Stimulated activated CD4-positive, alpha-beta T cell treated with anti-CD3 and anti-CD28 coated beads, Interleukin-4, amount 100 ng/mL, for 1 hour (primary cell): Measurements from ENCODE around the gene PTGER2.

Source experiments
- DNase-seq: peaks from one replicate; pipeline ENCODE4 v3.0.0-alpha.2; 2020

PTGER2 gene

DNA sequence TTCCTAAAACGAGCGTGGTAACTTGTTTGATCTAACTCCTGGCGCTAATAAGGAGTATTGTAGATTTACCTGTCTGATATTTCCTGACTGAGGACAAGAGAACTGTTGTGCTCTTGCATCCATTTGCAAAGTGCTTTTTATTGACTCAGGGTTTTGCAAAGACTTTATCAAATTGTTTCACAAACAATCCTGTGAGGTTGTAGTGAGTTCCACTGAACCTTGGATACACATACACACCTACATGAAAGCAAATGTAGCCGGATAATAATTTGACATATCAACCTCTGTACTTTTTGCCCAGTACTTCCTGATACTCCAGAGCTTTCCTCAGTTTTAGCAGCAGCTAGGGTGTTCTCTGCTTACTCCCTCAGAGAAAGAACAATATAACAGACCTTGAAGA, 6.7 kb upstream of the PTGER2 start:
- DNase-seq = no peak

DNA sequence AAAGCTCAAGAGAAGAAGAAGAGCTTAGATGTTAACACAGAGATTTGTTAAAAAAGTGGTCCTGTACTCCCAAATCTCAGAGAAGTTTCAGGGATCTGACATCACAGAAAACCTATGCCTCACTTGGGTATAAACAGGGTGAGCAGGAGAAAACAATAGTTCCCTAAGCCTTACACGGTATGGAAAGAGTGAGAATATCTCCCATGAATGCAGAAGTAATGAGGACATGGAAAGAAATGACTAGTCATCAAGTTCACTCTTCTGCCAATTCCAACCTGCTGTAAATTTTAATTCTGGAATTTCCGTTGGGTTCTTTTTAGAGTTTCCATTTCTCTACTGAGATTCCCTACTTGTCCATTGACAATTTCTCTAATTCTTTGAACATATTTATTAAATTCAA, 6.2 kb upstream of the PTGER2 start:
- DNase-seq = no peak

GRCh38 chr14:52310541-52310940, 3.6 kb upstream of the PTGER2 start:
- DNase-seq = no peak

DNA sequence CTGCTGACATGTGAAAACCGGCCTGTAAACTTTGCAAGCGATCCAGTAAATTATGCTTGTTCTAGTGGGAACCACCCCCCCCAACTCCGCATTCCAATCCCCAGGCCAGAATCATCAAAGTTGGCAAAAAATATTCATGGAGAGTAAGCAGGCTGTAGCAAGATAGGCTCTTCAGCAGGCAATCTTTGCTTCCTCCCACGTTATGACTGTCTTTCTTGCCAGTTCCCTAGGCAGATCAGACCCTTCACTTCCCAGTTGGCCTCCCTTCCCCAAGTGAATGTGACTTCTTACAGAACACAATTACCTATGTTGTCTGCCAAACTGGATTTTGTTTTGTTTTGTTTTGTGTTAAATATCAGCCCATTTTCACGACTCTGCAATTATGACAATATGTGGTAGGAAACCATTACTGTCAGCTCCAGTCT, 1.2 kb upstream of the PTGER2 start:
- DNase-seq = no peak

DNA sequence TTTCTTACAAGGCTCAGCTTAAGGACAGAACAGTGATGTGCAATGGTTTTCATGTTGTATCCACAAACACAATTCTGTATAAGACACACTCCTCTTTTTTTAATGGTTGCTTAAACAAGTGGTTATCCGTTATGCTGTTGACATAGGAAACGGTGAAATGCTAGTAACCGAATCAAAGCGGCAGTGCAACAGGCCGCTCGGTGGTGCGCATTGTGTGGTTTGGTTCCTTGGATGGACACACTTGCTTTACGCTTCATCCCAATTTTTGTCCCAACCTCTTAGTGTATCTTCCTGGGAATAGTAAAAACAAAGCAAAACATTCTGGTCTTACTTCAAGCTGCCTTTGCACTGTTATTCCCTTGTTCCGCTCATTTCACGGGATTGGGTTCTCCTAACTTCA, 650 bp upstream of the PTGER2 start:
- DNase-seq = no peak

DNA sequence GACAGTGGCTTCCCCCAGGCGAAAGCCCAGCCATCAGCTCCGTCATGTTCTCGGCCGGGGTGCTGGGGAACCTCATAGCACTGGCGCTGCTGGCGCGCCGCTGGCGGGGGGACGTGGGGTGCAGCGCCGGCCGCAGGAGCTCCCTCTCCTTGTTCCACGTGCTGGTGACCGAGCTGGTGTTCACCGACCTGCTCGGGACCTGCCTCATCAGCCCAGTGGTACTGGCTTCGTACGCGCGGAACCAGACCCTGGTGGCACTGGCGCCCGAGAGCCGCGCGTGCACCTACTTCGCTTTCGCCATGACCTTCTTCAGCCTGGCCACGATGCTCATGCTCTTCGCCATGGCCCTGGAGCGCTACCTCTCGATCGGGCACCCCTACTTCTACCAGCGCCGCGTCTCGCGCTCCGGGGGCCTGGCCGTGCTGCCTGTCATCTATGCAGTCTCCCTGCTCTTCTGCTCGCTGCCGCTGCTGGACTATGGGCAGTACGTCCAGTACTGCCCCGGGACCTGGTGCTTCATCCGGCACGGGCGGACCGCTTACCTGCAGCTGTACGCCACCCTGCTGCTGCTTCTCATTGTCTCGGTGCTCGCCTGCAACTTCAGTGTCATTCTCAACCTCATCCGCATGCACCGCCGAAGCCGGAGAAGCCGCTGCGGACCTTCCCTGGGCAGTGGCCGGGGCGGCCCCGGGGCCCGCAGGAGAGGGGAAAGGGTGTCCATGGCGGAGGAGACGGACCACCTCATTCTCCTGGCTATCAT, 663 bp downstream of the PTGER2 start:
- peak; percentile 42 for DNase-seq

GRCh38 chr14:52315355-52315718, 1.2 kb downstream of the PTGER2 start:
- DNase-seq = no peak

DNA sequence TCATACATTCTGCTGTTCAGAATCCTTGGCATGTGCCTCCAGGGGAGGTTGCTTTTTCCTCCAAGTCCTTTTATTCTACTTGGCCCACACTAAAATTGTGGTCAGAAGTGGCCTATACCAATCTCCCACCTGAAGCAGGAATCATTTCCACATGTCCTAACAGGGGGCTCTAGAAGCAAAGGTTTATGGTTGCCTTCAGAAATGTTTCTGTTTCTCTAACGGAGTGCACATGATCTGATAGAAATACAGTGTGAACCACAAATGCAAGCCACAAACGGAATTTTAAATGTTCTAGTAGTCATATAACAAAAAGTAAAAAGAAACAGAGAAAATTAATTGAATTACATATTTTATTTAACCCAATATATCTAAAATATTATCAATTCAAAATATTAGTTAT, 4.0 kb downstream of the PTGER2 start:
- no peak for DNase-seq

DNA sequence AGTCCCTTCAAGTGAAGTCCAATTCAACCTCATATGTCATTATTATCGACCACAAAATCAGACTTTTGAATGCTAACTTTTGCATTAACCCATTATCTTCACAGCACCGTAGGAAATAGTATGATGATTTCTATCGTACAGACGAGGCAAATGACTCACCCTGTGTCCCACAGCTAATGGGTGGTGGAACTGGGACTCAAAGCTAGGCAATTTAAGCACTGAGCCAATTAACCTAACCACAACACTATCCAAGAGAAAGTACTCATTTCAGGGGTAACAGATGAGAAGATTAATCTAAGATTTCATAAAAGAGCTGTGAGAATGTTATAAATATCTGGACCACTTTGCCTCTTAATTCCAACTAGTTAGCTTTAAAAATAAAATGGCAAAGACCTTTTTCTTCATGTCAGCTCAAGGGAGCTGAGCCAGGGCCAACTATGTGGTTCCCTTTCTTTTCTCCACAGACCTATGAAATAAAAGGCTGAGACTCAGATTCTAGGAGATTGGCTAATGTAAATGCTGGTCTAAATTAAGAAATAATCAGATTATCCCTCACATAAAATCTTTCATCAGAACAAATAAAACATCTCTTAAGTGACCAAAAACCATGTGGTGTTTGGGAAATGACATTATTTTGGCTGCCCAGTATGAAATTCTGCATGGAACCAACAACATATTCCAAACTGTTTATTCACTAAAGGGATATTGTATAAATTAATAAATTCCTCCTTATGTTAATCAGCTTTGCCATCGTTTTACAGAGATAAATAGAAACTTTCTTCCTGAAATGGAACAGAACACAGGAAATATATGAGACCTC, 4.9 kb downstream of the PTGER2 start:
- DNase-seq = no peak

- no peak for DNase-seq
Measured at GRCh38 chr14:52319919-52320318, 5.8 kb downstream of the PTGER2 start.

GRCh38 chr14:52325126-52325525, 11.0 kb downstream of the PTGER2 start:
- DNase-seq = no peak

- no peak for DNase-seq
Measured at GRCh38 chr14:52325630-52326029, 11.5 kb downstream of the PTGER2 start.

DNA sequence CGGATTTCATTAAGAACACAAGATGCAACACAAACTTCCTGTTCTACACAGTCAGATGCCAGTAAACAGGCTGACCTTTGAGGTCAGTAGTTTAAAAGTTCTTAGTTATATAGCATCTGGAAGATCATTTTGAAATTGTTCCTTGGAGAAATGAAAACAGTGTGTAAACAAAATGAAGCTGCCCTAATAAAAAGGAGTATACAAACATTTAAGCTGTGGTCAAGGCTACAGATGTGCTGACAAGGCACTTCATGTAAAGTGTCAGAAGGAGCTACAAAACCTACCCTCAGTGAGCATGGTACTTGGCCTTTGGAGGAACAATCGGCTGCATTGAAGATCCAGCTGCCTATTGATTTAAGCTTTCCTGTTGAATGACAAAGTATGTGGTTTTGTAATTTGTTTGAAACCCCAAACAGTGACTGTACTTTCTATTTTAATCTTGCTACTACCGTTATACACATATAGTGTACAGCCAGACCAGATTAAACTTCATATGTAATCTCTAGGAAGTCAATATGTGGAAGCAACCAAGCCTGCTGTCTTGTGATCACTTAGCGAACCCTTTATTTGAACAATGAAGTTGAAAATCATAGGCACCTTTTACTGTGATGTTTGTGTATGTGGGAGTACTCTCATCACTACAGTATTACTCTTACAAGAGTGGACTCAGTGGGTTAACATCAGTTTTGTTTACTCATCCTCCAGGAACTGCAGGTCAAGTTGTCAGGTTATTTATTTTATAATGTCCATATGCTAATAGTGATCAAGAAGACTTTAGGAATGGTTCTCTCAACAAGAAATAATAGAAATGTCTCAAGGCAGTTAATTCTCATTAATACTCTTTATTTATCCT, 13.5 kb downstream of the PTGER2 start:
- no peak for DNase-seq

DNA sequence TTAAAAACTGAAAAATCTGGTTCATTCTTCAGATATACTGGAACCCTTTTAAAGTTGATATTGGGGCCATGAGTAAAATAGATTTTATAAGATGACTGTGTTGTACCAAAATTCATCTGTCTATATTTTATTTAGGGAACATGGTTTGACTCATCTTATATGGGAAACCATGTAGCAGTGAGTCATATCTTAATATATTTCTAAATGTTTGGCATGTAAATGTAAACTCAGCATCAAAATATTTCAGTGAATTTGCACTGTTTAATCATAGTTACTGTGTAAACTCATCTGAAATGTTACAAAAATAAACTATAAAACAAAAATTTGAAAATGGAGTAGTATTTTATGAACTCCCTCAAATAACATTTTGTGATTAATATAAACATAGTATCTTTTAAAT, 14.2 kb downstream of the PTGER2 start:
- DNase-seq = no peak

DNA sequence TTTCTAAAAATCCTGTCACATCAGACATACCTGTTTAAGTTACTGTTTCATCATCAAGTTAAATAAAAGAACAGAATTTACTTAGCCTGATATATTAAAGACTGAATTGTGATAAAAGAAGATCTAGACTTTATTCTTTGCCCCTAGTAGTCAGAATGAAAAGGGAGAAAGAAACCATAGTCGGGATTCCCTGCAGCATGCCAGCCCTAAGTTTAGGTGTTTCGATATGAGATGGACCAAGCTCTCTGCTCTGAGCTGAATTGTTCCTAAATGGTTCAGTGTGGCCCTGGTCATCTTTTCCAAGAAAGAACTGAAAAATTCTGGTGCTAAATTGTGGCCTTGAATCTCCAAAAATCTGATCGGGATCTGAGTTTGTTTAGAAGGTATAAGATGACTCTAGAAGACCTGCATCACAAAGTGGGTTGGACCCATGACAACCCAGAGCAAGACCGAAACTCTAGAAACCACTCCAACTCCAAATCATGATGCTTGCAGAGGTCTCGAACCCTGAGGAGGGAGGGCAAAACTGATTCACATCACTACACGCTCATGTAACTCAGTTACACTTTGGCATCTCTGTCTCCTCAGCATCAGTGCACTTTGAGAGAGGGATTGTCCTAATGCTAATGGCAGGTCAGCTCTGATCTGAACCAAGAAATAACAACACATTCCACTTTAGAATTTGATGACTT, 15.7 kb downstream of the PTGER2 start:
- DNase-seq = no peak

GRCh38 chr14:52332269-52332668, 18.2 kb downstream of the PTGER2 start:
- no peak for DNase-seq

DNA sequence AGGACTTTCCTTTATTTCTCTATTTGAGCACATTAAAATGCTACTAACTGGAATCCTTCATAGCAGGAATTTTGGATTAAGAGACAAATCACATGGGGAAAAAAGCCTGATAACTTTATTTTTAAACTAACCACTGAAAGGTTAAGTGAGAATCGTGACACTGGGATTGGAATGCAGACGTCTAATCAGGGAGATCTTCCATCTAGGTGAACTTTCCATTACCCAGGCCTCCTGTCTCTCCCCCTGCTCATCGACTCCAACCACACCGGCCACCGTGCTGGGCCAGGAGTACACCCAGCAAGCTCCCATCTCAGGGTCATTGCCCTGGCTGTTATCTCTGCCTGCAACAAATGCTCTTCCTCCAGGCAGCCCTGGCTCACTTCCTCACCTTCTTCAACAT, 19.0 kb downstream of the PTGER2 start:
- DNase-seq = no peak

DNA sequence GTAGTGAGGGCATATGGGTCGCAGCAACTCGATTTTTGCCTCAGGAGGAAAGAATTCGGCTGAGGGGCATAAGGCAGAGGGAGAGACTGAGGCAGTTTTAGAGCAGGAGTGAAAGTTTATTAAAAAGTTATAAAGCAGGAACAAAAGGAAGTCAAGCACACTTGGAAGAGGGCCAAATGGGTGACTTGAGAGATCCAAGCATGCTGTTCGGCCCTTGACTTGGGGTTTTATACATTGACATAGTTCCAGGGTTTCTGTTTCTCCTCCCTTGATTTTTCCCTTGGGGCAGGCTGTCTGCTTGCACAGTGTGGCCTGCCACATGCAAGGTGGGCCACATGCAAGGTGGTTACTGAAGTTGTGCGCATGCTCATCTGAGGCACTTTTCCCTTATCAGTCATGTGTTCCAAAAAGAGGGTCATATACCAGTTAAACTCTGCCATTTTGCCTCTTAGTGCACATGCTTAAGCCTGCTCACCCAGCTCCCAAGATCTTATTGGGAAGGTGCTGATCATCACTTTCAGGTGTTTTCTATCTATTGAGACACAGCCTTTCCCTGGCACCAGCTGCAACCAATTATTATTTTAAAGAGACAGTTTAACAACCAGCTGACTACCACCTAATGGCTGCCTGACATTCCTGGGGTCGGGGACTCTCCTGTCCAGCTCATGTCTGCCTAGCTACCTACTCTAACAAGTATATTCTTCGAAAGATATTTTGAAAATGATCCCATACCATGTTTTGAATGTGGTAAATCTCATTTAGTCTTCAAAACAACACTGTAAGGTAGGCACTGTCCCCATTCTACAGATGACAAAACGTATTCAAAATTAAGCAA, 19.9 kb downstream of the PTGER2 start:
- no peak for DNase-seq

- DNase-seq = no peak
Measured at GRCh38 chr14:52336241-52336640, 22.1 kb downstream of the PTGER2 start.

GRCh38 chr14:52338051-52338681, 24.1 kb downstream of the PTGER2 start:
- no peak for DNase-seq

DNA sequence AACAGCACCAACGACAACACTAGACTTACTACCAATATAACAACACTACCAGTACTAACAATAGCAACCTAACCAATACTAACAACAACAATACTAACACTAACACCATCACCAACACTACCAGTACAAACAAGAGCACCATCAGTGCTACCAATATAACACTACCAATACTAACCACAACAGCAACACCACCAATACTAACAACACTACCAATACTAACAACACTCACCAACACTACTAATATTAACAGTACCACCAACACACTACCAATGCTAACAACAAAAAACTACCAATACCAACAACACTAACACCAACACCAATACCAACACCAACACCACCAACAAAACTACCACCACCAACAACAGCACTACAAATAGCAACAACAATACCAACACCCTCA, 25.1 kb downstream of the PTGER2 start:
- DNase-seq = no peak
